Suppressor macrophage (primary cell): ENCODE results near the gene NAXD.
"Not testable (repeated sequence)": the region's sequence is repeated elsewhere in the genome, so short reads cannot be mapped to it uniquely, and the experiment has no call there.

Source experiments
- DNase-seq, 4 experiments: peaks; one replicate each; pipeline ENCODE4 v3.0.0-alpha.2; 2020 to 2022

The NAXD gene

DNA sequence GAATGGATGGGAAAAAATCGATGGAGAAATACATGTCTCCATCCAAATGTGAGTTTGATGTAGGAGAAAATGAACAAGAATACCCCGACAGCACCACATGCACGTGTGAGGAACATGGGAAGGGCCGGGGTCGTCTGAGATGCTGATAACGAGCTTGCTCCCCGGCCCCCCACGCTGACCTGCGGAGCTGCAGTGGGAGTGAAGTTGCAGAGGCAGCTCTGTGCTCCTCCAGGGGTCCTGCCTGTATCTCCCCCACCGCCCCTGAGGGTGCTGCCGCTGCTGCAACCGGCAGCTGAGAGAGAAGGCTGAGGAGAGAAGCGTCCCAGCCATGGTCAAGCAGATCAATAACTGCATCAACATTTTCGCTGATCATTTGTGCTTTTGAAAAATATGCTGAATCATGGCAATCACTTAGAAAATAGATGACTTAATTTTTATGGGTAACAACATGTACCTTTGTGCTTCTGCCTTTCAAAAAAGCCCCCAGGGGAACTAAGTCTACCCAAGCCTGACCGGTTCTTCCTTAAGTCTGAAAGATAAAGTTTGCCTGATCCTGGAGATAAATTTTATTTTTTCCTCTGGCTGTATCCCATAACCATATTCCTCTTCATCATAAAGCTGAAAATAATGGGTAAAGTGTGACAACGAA, 18.2 kb upstream of the NAXD start:
- no peak for DNase-seq

DNA sequence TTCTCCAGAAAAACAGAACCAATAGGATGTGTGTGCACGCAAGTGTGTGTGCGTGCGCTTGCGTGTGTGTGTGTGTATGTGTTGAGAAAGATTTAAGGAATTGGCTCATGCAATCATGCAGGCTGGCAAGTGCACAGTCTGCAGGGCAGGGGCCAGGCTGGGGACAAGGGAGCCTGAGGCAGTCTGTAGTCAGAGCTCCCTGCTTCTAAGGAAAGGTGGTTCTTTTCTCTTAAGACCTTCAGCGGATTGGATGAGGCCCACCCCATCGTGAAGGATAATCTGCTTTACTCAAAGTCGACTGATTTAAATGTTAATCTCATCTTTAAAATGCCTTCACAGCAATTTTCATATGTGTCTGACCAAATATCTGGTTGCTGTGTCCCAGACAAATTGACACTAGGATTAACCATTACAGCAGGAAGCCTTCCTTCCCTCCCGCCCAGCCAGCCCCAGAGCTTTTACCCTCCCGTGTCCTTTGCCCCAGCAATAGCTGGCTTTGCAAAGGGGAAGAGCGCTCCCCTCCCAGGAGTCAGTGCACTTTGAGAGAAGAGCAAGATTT, 15.0 kb upstream of the NAXD start:
- DNase-seq, result no peak

DNA sequence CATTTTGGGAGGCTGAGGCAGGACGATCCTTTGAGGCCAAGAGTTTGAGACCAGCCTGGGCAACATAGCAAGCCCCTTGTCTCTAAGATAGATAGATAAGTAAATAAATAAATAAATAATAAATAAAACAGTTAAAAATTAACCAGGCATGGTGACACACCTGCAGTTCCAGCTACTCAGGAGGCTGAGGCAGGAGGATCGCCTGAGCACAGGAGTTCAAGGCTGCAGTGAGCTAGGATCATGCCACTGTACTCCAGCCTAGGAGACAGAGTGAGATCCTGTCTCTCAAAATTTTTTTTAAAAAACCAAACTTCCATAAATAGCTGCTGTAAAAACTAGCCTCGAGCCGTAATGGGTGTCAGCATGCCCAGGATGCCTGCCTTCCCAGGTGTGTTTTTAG, 14.4 kb upstream of the NAXD start:
- no peak for DNase-seq

DNA sequence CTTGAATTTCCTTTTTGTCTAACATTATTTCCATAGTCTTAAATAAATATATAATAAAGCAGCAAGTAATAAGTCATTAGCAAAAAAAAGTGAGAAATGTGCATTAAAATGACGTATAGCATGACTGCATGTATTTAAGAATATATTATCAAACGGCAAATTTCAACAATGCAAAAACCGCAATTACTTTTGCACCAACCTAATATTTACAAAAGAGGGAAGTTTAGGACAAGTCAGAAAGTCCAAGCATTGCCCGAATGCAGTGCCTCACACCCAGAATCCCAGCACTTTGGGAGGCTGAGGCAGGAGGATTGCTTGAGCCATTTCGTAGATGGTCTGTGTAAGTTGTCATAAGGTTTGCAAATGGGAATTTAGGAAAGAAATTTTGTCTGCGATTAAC, 10.2 kb upstream of the NAXD start:
- DNase-seq, result no peak

DNA sequence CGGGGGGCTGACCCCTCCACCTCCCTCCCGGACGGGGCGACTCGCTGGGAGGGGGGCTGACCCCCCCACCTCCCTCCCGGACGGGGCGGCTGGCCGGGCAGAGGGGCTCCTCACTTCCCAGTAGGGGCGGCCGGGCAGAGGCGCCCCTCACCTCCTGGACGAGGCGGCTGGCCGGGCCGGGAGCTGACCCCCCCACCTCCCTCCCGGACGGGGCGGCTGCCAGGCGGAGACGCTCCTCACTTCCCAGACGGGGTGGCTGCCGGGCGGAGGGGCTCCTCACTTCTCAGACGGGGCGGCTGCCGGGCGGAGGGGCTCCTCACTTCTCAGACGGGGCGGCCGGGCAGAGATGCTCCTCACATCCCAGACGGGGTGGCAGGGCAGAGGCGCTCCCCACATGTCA, 9.1 kb upstream of the NAXD start:
- DNase-seq, result not testable (repeated sequence)

DNA sequence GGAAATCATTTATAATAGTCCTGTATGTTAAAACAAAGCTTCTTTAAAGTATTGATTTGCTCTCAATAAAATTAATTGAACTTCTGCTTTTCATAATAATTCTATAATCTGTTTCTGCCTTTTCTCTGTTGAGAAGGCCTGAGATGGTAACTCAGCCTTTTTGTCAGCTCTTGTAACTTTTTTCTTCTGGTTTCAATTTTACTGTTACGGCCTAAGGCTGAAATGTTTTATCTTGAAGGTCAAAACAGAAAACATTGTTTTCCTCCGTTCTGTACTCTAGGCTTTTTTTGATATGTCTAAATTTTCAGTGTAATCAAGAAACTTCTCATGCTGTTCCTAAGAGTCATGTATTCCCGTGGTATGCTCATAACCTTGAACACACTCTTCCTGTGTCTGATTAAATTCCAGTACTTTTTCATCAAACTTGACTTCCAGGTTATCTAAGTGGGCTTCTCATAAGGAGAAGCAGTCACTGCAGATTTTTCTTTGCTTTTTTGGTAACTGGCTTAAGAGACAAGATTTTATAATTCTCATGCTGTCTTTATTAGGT, 7.6 kb upstream of the NAXD start:
- no peak for DNase-seq

DNA sequence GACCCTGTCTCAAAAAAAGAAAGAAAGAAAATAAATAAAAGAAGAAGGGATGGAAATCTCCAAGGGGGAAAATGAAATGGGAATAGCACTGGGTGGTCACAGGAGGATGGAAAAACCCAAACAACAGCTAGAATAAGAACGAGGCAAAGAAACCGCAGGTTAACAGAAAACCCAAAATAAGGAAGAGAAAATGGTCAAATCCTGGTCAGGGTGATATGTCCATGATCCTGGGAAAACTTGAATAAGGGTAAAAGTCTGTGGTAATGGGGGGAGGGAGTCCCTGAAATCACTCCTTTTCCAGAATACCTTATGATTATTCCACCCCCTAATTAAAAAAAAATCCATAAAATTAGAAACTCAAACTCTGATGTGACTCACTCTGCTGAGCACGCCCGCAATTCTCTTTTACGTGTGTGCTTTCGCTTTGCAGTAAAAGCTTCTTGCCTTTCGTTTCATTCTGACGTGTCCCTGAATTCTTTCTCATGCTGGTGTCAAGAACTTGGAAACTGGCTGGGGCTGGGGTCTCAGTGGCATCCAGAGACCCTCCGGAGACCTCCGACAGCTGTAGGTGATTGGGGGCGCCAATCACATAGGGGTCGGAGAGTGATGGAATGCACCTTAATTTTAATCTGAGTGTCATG, 4.3 kb upstream of the NAXD start:
- DNase-seq, result no peak

DNA sequence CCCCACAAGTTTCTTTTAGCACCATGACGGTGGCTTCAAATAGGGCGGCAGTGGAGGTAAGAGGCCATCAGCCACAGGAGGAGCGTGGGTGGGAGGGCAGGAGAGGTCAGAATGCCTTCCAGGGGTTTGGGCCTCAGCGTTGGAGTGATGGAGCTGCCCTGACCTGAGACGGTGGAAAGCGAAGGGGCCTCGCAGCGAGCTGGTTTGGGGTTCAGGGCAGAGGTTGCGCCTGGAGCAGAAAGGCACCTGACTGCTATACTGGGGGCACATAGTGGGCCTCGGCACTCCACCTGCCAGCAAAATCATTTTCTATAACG, 382 bp upstream of the NAXD start:
- no peak for DNase-seq

DNA sequence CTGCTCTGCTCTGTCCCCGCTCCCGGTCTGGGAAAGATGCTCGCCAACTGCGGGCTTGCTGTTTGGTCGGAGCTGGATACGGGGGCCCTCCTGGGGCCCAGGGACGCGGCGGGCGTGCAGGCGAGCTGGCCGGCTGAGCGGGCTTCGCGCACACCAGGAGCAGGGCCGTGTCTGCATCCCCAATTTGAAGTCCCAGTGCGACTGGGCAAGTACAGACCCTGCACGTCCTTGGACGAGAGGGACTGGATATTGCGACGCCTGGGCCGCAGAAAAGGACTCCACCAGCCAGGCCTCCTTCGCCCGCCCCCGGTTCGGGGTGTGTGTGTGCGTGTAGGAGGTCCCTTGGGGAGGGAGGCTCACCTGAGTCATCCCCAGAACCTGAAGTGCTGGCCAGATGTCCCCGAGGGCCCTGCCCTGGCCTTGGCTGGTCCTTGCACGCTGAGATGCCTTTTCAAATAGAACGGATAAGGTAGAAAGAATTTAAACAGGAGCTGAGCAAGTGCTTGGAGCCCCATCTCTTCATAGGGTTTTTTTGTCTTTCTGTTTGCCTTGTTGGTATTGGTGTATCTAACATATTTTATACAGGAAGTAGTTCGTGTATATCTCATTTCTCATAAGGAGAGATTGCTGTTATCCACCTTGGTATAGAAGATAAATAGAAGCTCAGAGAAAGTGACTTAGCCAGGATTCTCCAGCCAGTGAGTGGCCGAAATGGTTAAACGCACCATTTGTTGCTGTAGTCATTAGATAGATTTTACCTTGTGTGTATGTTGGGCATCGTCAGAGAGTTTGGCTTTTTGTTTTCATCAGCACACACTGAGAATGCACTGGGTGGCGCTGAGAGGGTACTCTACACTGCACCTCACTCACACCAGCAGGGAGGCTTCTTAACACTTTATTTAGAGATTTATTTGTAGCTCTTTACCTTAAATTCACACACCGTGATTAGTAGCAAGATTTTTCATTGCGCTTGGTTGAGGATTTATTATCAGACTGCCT, 1.1 kb downstream of the NAXD start:
- peak; percentile 12 to 50 (median 36) for DNase-seq

DNA sequence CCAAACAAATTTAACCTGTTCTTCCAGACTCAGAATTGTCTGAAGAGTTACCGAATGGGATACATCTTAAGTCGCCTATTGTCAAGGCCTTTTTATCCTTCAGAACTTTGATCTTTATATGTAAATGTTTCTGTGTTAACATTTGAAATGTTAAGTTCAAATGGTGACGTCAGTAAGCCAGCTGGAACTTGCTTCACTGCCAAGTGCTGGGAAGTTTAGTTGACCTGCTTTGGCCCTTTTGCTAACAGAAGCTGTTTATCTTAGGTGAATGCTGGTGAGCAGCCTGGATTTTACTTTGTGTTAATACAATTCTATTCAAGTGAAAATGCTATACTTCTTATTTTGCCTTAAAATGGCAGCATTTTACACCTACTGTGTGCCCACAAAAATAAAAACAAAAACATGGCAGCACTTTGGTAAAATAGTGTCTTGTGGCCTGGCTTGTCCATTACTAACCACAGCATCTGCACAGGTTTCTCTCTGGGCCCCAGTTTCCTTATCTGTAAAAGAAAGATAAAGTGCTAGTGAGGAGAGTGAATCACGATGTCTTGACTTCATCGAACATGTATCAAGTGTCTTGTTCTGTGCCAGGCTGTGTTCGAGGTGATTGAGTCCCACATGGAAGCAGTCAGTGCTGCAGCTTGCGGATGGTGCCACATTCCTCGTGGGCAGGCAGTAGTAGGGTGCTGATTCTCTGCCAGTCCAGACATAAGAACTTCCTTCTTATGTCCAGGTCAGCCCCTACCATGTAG, 2.2 kb downstream of the NAXD start:
- DNase-seq, result no peak

DNA sequence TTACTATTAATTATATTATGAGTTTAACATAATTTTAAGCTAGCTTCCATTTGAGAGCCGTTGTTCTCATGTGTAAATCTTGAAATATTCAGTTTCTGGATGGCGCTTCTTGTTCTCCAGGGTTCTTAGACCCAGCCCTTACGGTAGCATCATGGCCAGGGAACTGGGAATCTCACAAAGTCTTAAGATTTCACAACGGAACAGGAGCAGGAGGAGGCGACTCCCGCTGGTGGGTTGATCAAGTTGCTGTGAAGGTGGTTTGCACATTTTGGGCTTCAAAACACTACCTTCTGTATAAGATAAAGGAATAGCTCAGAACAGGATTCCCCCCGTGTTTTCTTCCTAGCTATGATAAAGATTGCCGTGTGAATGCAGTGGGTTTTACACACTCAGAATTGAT, 2.8 kb downstream of the NAXD start:
- DNase-seq, result no peak

DNA sequence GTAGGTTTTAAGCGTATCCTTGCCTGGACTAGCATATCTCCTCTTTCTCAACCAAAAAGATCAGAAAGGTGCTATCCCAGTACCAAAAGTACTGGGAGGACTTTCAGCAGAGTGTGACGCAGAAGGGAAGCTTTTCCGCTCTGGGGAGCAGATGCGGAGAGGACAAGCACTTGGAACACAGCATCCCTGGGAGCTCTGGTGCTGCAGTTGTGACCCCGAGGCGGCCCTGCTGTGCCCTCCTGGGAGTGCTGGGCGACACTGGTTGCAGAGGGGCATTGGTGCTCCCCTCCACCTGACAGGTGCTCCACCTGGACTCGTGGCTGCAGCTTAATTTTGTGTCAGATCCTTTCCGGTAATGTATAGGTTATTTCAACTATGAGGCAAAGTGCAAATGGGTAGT, 3.4 kb downstream of the NAXD start:
- DNase-seq, result no peak

DNA sequence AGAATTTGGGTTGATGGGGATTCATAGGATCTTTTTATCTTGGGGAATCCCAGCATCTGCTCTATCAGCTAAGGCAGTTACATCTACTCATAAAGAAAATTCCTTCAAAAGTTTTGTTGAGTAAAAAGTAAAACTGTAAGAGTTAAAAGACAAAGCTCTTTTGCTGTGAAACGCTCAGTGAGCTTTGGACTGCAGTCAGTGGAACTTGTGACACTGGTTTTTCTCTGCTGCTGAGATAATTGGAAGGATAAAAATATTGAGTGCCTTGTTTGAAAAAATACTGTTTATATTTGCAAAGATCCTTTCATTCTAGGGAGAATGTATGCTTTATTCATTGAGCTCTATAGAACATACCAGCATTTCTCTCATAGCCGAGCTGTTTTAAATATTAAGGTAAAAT, 5.3 kb downstream of the NAXD start:
- no peak for DNase-seq

DNA sequence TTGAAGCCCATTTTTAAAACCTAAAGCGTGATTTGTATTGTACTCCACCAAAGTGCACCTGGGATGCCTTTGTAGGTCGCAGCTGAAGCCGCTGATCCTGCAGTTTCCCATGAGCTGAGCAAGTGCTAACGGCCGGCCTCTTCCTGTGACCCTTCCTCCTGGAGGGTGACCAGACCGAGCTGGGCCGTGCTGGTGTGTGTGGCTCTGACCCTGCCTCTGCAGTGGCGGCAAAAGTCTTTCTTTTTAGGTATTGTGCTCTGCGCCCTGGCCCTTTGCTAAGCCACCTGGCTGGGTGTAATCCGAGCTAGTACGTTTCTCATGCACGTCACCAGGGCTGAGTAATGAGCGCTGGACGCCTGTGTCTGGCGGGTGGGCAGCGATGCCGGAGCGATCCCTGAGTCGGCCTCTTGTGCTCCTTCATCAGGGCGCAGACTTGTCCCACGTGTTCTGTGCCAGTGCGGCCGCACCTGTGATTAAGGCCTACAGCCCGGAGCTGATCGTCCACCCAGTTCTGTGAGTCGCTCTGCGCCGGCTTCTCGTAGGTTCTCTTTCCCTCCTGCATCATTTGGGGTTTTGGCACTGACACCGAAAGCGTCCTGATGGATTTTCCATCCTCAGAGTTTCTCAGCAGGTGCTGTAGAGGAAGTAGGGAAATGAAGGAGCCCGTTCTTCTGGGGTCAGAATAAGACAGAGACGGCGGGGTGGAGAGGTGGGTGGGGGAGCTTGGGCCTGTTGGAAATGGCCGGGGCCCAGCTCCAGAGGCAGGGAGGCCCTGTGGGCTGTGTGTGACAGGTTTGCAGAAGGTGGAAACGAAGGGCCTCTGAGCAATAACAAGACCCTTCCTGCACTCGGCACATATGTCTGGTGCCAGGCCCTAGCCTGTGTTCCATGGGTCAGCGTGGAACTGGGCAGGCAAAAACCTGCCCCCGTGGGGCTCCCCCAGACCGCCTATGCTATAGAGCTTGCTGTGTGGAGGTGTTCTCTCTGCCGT, 9.7 kb downstream of the NAXD start:
- DNase-seq, result no peak

DNA sequence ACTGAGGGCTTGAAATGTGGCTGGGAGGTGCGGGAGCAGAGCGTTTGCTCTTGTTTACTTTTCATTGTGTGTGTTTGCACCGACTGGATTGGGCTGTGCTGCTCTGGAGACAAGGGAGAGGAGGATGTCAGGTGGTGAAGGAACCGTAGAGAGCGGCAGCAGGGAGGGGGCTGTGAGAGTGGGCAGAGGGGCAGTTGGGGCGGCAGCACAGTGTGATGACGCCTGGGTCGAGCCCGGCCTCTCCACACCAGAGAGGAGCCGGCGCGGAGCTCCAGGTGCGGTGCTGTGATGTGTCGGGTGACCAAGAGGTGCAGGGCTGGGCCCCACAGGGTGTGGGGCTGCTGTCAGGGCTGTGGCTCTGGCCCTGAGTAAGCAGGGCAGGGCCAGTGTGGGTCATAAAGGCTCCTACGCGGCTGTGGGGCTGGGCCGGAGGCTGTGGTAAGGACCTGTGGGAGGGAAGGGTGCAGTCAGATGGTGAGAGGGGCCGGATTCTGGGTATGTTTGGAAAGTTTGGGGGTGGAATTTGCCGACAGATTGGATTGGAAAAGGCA, 10.5 kb downstream of the NAXD start:
- DNase-seq, result no peak

DNA sequence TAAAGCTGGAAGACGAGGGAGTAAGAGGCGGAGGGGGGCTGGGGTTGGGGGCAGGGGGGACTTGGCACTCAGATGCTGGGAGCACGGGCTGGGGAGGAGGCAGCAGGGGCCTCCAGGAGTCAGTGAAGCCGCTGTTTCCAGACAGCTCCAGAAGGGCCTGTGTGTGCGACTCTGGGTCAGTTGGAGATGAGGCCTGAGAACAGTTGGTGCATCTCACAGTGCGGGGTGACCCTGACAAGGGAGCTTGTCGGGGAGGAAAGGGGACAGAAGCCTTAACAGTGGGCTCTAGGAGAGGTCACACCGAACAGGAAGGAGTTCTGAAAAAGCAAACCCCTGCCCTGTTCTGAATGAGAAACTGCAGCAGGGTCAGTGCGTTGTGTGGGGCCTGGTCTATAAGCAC, 11.2 kb downstream of the NAXD start:
- DNase-seq, result no peak

DNA sequence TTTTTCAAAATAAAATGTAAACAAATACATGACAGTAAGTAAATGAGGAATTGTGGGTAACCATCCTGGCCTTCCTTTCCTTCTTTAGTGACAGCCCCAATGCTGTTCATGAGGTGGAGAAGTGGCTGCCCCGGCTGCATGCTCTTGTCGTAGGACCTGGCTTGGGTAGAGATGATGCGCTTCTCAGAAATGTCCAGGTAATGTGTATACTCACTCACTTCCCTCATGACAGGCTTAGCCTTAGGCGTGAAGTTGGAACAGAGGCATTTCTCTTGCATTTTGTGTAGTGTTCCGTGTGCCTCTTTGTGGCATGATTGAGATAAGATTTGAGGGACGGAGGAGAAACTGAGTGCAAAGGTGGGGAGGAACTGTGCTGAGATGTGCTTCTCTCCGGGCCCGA, 12.0 kb downstream of the NAXD start:
- DNase-seq, result no peak

DNA sequence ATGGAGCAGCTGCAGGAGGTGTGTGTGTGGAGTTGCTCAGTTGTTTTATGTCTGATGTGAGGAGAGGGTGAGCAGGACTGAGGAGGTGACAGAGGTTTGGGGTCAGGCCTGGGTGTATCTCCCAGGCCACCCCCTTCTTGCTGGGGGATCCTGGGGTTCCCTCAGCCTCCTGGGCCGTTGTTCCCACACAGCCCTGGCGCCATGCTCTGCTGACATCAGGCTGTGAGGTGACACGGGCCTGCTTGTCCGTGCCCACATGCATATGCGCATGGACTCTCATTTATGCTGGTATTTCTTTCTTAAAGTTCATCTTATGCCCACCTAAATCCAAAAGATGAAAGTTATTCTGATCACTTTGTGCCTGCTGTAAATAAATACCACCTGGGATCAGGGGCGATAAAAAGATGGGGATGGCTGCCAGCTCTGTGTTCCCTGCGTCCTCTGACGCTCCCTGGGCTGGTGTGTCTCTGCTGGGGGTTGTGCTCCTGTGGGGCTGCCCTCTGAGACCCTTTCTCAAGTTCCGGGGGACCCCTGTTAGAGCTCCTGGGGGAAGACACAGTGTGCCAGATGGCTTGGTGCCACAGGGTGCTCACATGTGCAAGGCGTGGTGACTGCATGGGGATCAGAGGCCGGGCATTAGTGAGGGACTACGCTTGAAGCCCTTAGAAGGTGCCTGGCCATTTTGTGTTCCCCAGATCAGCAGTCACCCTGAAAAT, 12.6 kb downstream of the NAXD start:
- no peak for DNase-seq

DNA sequence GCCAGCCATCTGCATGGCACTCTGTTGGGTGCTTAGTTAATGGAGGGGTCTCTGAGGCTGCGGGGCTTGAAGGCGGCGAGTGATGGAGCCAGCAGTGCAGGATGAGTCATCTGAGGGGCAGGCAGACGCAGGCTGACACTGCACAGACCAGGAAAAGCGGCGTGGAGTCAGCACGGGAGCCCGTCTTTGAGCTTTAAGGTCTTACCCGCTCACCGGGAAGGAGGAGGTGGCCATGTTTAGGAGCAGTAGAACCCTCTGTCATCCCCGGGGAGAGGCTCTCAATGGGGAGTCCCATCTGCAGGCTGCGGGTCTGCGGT, 13.1 kb downstream of the NAXD start:
- no peak for DNase-seq

DNA sequence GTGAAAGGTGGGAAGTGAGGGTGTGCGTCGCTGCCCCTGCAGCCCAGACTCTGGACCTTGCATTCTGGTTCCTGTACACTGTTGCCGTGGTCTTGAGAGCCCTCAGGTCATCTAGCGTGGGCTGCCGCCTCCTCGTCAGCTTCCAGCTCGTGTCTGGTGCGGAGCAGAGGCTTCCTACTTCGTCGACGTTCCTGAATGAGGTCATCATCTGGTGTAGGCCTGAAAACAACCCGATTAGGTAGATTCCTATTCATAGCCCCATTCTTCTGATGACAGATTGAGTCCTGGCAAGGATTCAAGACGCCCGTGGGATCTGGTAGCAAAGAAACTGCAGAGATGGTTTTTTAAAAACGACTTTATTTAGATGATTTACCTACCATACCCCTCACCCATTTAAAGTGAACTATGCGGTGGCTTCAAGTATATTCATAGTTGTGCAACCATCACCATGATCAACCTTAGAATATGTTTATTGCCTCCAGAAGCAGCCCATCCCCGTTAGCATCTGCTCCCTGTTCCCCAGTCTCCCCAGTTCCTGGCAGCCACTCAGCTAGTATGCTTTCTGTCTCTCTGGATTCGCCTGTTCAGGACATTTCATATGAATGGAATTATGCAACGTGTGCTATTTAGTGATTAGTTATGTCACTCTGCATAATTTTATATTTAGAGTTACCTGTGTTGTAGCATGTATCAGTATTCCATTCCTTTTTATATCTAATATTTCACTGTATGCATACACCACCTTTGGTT, 13.8 kb downstream of the NAXD start:
- no peak for DNase-seq
